Measurements from ENCODE around the gene DIP2C.

GRCh38 chr10:639751-640672 is 49.5 kb downstream of the DIP2C start:
- no peak for TF ChIP-seq POLR2AphosphoS5 (IDR thresholded peaks at IDR 0.05)
- TF ChIP-seq CTCF (IDR thresholded peaks at IDR 0.05): no peak
- no peak for TF ChIP-seq POLR2A (IDR thresholded peaks at IDR 0.05)

Data from transverse colon (tissue), 4 donors.